ENCODE data around the gene IKBKG. TPM values are rescaled to one million over a fixed set of nuclear protein-coding genes. Genes with fewer than 3 reads are reported as not detected.
A peak's percentile ranks its signal among the peaks of the same experiment; 100 is the strongest.

The IKBKG gene
- total and polyA plus RNA-seq, 2 donors from 2014 or later: 23.3 to 31.3 TPM

GRCh38 chrX:154502989-154503388, 44.4 kb upstream of the IKBKG start:
- H3K27ac ChIP-seq (ENCODE audit: low read depth in 2 of 2, low read length in 2 of 2): no peak overlapping the region
- DNase-seq (no peak), FAIRE-seq (no peak)

GRCh38 chrX:154505734-154506133, 41.7 kb upstream of the IKBKG start:
- Histone ChIP-seq H3K36me3 (ENCODE audit: control insufficient read depth in 2 of 3, insufficient read depth in 3 of 3, low read length in 3 of 3) (no peaks in the 10 kb centered on the region), H3K4me3 (ENCODE audit: low read length in 3 of 3) (no peak overlapping the region), H3K9ac (ENCODE audit: low read length in 3 of 3) (no peak overlapping the region), H3K27ac (ENCODE audit: low read depth in 2 of 2, low read length in 2 of 2) (no peak overlapping the region), H3K27me3 (ENCODE audit: control insufficient read depth, insufficient read depth, low read length) (no peaks in the 10 kb centered on the region), H3K4me1 (ENCODE audit: control insufficient read depth in 2 of 3, insufficient read depth in 2 of 3, low read depth in 1 of 3, low read length in 3 of 3) (no peaks in the 10 kb centered on the region), H3K9me3 (ENCODE audit: control insufficient read depth in 2 of 3, insufficient read depth in 1 of 3, low read length in 3 of 3) (no peaks in the 10 kb centered on the region)
- intact Hi-C loops (cut with DNase I): no loop called here
- no peak for TF ChIP-seq CTCF (IDR thresholded peaks at IDR 0.05; ENCODE audit: borderline replicate concordance, extremely low read depth, insufficient read depth)
- FAIRE-seq (no peak), DNase-seq (no peak)

More at GRCh38 chrX:154502989-154503388, 44.4 kb upstream of the IKBKG start:
- no peaks in the 10 kb centered on the region for H3K27me3 ChIP-seq (ENCODE audit: control insufficient read depth, insufficient read depth, low read length)
- H3K9me3 ChIP-seq (ENCODE audit: control insufficient read depth in 2 of 3, insufficient read depth in 1 of 3, low read length in 3 of 3): no peaks in the 10 kb centered on the region
- no peak overlapping the region for H3K9ac ChIP-seq (ENCODE audit: low read length in 3 of 3)
- no peaks in the 10 kb centered on the region for H3K36me3 ChIP-seq (ENCODE audit: control insufficient read depth in 2 of 3, insufficient read depth in 3 of 3, low read length in 3 of 3)
- H3K4me3 ChIP-seq (ENCODE audit: low read length in 3 of 3): no peak overlapping the region
- intact Hi-C loops (cut with DNase I): no loop called here
- TF ChIP-seq CTCF (IDR thresholded peaks at IDR 0.05; ENCODE audit: borderline replicate concordance, extremely low read depth, insufficient read depth): no peak
- no peaks in the 10 kb centered on the region for H3K4me1 ChIP-seq (ENCODE audit: control insufficient read depth in 2 of 3, insufficient read depth in 2 of 3, low read depth in 1 of 3, low read length in 3 of 3)

GRCh38 chrX:154506483-154507332, 40.7 kb upstream of the IKBKG start:
- intact Hi-C loops (cut with DNase I): no loop called here
- FAIRE-seq (no peak), DNase-seq (peak in 1 of 5 donors; percentile 72)
- Histone ChIP-seq H3K4me1 (ENCODE audit: control insufficient read depth in 2 of 3, insufficient read depth in 2 of 3, low read depth in 1 of 3, low read length in 3 of 3) (no peaks in the 10 kb centered on the region), H3K9me3 (ENCODE audit: control insufficient read depth in 2 of 3, insufficient read depth in 1 of 3, low read length in 3 of 3) (no peaks in the 10 kb centered on the region), H3K27me3 (ENCODE audit: control insufficient read depth, insufficient read depth, low read length) (no peaks in the 10 kb centered on the region), H3K9ac (ENCODE audit: low read length in 3 of 3) (no peak overlapping the region), H3K27ac (ENCODE audit: low read depth in 2 of 2, low read length in 2 of 2) (no peak overlapping the region), H3K36me3 (ENCODE audit: control insufficient read depth in 2 of 3, insufficient read depth in 3 of 3, low read length in 3 of 3) (no peaks in the 10 kb centered on the region), H3K4me3 (ENCODE audit: low read length in 3 of 3) (no peak overlapping the region)
- TF ChIP-seq CTCF (IDR thresholded peaks at IDR 0.05; ENCODE audit: borderline replicate concordance, extremely low read depth, insufficient read depth): no peak
